ENCODE measurements around the gene UBE2L3. TPM values are rescaled to one million over a fixed set of nuclear protein-coding genes. Genes with fewer than 3 reads are reported as not detected.
"Not testable (repeated sequence)": the region's sequence is repeated elsewhere in the genome, so short reads cannot be mapped to it uniquely, and the experiment has no call there.

Gene UBE2L3
- total RNA-seq, 1 donor from 2014 or later = 62.4 TPM

DNA sequence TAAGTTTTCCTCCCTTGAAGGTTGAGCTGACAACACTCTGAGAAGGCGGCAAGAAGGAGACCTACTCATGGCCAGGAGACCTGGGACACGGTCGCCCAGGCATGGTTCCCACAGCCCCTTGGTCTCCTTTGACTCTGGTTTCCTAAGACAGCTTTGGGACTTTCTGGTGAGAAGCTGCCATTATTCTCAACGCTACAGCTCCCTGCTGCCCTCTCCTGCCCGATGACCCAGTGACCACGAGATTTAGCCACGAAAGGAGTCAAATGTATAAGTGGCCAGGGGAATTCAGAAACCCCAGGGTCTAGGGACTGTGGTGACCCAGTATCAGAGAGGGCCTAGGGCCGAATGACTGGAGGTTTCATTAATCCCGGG, 73.9 kb downstream of the UBE2L3 start:
- peaks cover 10% of the 10 kb centered on the region for H3K27me3 Mint-ChIP-seq (ENCODE audit: insufficient read depth)
- H3K4me3 Mint-ChIP-seq = peak overlapping the region; percentile 90
- H3K9me3 Mint-ChIP-seq = no peaks in the 10 kb centered on the region
- H3K4me1 Mint-ChIP-seq (ENCODE audit: low read depth) = peaks cover 33% of the 10 kb centered on the region
- peaks cover 17% of the 10 kb centered on the region for H3K36me3 Mint-ChIP-seq (ENCODE audit: low read depth)
- DNase-seq (ENCODE audit: low spot score) = no peak
- intact Hi-C loops (cut with micrococcal nuclease) = loop anchor here (5.0 kb wide), 1 partner anchor 639 kb away; the partner anchor contains the start of gene THAP7
- H3K27ac Mint-ChIP-seq = peak overlapping the region; percentile 94

DNA sequence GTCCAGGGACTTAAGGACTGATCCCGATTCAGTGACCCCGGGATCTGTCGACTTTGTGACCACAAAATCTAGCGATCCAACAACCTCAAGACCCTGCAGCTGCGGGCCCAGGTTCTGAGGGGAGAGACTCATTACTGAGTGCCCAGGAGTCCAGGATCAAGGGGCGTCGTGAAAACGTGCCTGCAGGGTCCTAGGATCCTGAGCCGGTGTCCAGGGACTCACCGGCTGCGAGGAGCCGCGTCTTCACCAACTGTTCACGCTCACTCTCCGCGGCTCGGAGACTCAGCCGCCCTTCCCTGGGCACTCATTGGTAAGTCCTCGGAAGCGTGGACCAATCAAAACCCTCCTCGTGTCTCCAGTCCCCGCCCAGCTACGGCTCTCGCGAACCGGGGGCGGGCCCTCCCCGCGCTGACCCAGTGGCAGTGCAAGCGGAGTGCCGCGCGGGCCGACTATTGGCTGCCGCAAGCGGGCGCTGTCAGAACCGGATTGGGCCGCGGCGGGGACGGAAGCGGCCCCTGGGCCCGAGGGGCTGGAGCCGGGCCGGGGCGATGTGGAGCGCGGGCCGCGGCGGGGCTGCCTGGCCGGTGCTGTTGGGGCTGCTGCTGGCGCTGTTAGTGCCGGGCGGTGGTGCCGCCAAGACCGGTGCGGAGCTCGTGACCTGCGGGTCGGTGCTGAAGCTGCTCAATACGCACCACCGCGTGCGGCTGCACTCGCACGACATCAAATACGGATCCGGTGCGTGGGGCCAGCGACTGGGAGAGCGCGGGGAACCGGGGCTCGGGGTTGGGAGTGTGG, 74.5 kb downstream of the UBE2L3 start, which contains the start of gene SDF2L1:
Gene SDF2L1, plus strand, starts transcription at position 514 of the 795 bp plus-strand sequence. Its CDS starts 35 bp downstream, at position 549.
- Mint-ChIP-seq H3K36me3 (ENCODE audit: low read depth) (peaks cover 21% of the 10 kb centered on the region), H3K27ac (peak within 1 kb of the TSS; percentile 94), H3K9me3 (no peaks in the 10 kb centered on the region), H3K4me1 (ENCODE audit: low read depth) (peaks cover 39% of the 10 kb centered on the region), H3K27me3 (ENCODE audit: insufficient read depth) (peaks cover 10% of the 10 kb centered on the region), H3K4me3 (peak within 1 kb of the TSS; percentile 90)
- intact Hi-C loops (cut with micrococcal nuclease) = loop anchor here (1.0 to 5.0 kb wide), 5 partner anchors 10 to 640 kb away; partner anchors contain the start of genes THAP7 and UBE2L3
- DNase-seq (ENCODE audit: low spot score) = peak; percentile 99

- Mint-ChIP-seq H3K9me3 (no peaks in the 10 kb centered on the region), H3K36me3 (ENCODE audit: low read depth) (peaks cover 21% of the 10 kb centered on the region), H3K4me1 (ENCODE audit: low read depth) (peaks cover 39% of the 10 kb centered on the region), H3K4me3 (peak overlapping the region; percentile 90), H3K27ac (peak overlapping the region; percentile 94), H3K27me3 (ENCODE audit: insufficient read depth) (peaks cover 10% of the 10 kb centered on the region)
- intact Hi-C loops (cut with micrococcal nuclease) = loop anchor here (1.0 to 5.0 kb wide), 5 partner anchors 9 to 641 kb away; partner anchors contain the start of genes THAP7 and UBE2L3
- peak; percentile 49 for DNase-seq (ENCODE audit: low spot score)
These were observed 75.3 kb downstream of the UBE2L3 start for GRCh38 chr22:21642584-21643448.

- intact Hi-C loops (cut with micrococcal nuclease) = loop anchor here (2.0 to 5.0 kb wide), 2 partner anchors 77 to 641 kb away; partner anchors contain the start of genes THAP7 and UBE2L3
- Mint-ChIP-seq H3K4me3 (peak overlapping the region; percentile 90), H3K4me1 (ENCODE audit: low read depth) (peaks cover 39% of the 10 kb centered on the region), H3K36me3 (ENCODE audit: low read depth) (peaks cover 23% of the 10 kb centered on the region), H3K27me3 (ENCODE audit: insufficient read depth) (peaks cover 10% of the 10 kb centered on the region), H3K9me3 (no peaks in the 10 kb centered on the region), H3K27ac (peak overlapping the region; percentile 25)
- DNase-seq (ENCODE audit: low spot score) = no peak
These were observed 76.2 kb downstream of the UBE2L3 start for GRCh38 chr22:21643533-21644357.

DNA sequence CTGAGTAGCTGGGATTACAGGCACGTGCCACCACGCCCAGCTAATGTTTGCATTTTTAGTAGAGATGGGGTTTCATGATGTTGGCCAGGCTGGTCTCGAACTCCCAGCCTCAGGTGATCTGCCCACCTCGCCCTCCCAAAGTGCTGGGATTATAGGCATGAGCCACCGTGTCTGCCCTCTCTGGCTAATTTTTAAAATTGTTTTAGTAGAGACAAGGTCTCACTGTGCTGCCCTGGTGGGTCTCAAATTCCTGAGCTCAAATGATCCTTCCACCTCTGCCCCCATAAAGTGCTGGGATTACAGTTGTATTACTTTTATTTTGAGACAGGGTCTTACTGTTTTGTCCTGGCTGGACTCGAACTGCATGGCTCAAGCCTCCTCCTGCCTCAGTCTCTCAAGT, 78.0 kb downstream of the UBE2L3 start:
- H3K4me3 Mint-ChIP-seq; H3K27me3 Mint-ChIP-seq (ENCODE audit: insufficient read depth); DNase-seq (ENCODE audit: low spot score); H3K9me3 Mint-ChIP-seq; H3K27ac Mint-ChIP-seq; intact Hi-C loops (cut with micrococcal nuclease): not testable (repeated sequence)
- H3K4me1 Mint-ChIP-seq (ENCODE audit: low read depth) = peaks cover 44% of the 10 kb centered on the region
- H3K36me3 Mint-ChIP-seq (ENCODE audit: low read depth) = peaks cover 30% of the 10 kb centered on the region

DNA sequence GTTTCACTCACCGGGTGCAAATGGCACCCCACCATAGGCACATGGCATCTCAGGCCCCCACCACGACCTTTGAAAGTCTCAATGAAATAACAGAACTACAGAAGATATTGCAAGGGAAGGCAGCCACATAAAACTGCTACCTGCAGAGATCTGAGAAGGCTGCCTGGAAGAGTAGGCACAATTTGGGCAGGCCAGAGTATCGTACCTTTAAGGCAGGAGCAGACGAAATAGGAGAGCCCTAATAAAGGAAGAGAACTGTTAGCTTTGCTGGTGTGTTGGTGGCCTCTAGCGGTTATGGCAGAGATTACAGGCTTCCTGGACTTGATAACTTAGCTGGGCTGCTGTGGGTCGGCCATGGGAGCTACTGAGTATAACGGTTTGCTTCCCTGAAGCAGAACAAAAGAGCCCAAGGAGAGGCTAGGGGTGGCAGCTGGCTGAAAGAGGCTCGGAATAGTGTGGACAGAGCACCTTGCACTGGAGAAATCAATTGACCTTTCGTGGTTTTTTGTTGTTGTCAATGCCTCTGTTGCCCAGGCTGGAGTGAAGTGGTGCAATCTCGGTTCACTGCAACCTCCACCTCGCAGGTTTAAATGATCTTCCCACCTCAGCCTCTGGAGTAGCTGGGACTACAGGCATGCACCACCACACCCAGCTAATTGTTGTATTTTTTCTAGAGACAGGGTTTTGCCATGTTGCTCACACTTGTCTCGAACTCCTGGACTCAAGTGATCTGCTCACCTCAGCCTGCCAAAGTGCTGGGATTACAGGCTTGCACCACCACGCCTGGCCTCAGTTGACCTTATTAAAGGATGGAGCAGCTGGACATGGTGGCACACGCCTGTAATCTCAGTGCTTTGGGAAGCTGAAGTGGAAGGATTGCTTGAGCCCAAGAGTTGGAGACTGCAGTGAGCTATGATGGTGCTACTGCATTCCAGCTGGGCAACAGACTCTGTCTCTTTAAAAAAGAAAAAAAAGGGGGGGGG, 79.4 kb downstream of the UBE2L3 start:
- Mint-ChIP-seq H3K27me3 (ENCODE audit: insufficient read depth) (no peaks in the 10 kb centered on the region), H3K27ac (peak overlapping the region; percentile 37)
- intact Hi-C loops (cut with micrococcal nuclease) = no loop called here

GRCh38 chr22:21650280-21650679, 82.8 kb downstream of the UBE2L3 start:
- H3K27ac Mint-ChIP-seq = no peak overlapping the region
- H3K36me3 Mint-ChIP-seq (ENCODE audit: low read depth) = peaks cover 19% of the 10 kb centered on the region
- no peaks in the 10 kb centered on the region for H3K9me3 Mint-ChIP-seq
- intact Hi-C loops (cut with micrococcal nuclease) = no loop called here
- H3K4me1 Mint-ChIP-seq (ENCODE audit: low read depth) = peaks cover 31% of the 10 kb centered on the region
- no peaks in the 10 kb centered on the region for H3K27me3 Mint-ChIP-seq (ENCODE audit: insufficient read depth)
- no peak for DNase-seq (ENCODE audit: low spot score)
- H3K4me3 Mint-ChIP-seq = peak overlapping the region; percentile 88

More for the DNA sequence above, 79.4 kb downstream of the UBE2L3 start:
- DNase-seq (ENCODE audit: low spot score) = peak; percentile 64
- H3K36me3 Mint-ChIP-seq (ENCODE audit: low read depth) = peaks cover 30% of the 10 kb centered on the region
- H3K9me3 Mint-ChIP-seq = no peaks in the 10 kb centered on the region
- no peak overlapping the region for H3K4me3 Mint-ChIP-seq
- peaks cover 42% of the 10 kb centered on the region for H3K4me1 Mint-ChIP-seq (ENCODE audit: low read depth)

GRCh38 chr22:21650823-21651520, 83.5 kb downstream of the UBE2L3 start:
- no peaks in the 10 kb centered on the region for H3K27me3 Mint-ChIP-seq (ENCODE audit: insufficient read depth)
- H3K4me3 Mint-ChIP-seq = peak overlapping the region; percentile 88
- no peak for DNase-seq (ENCODE audit: low spot score)
- peaks cover 17% of the 10 kb centered on the region for H3K36me3 Mint-ChIP-seq (ENCODE audit: low read depth)
- H3K4me1 Mint-ChIP-seq (ENCODE audit: low read depth) = peaks cover 31% of the 10 kb centered on the region
- intact Hi-C loops (cut with micrococcal nuclease) = no loop called here
- H3K9me3 Mint-ChIP-seq = no peaks in the 10 kb centered on the region
- peak overlapping the region; percentile 80 for H3K27ac Mint-ChIP-seq

- Mint-ChIP-seq H3K4me3 (peak overlapping the region; percentile 88), H3K9me3 (no peaks in the 10 kb centered on the region), H3K27me3 (ENCODE audit: insufficient read depth) (no peaks in the 10 kb centered on the region), H3K4me1 (ENCODE audit: low read depth) (peaks cover 33% of the 10 kb centered on the region), H3K36me3 (ENCODE audit: low read depth) (peaks cover 12% of the 10 kb centered on the region), H3K27ac (peak overlapping the region; percentile 80)
- intact Hi-C loops (cut with micrococcal nuclease) = loop anchor here (1.0 to 2.0 kb wide), 2 partner anchors 9 to 15 kb away; partner anchors contain the start of genes PPIL2 and SDF2L1
- no peak for DNase-seq (ENCODE audit: low spot score)
These were observed 84.1 kb downstream of the UBE2L3 start for GRCh38 chr22:21651521-21652009.

DNA sequence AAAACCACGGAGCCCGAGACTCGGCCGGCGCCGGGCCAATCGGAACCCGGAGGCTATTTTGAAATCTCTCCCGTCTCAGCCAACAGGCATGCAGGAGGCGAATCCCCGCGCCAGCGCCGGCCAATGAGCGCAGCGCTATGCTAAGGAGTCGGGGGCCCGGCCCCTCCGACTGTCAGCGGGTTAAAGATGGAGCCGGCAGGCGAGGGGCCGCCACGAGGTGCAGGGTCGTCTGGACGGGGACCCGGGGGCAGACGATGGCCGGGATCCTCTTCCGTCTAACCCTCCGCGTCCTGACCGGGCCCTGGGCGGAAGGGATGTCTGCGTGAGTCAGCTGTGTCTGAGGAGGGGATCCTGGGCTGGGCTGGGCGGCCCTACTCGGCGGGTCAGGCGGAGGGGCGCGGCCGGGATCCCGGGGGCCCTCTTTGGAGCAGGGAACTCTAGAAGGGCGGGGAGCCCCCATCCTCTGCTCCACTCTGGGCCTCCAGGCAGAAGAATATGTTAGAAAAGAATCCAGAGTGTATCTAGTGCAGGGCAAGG, 84.6 kb downstream of the UBE2L3 start:
- intact Hi-C loops (cut with micrococcal nuclease) = loop anchor here (1.0 to 2.0 kb wide), 2 partner anchors 10 to 15 kb away; partner anchors contain the start of genes PPIL2 and SDF2L1
- Mint-ChIP-seq H3K27me3 (ENCODE audit: insufficient read depth) (no peaks in the 10 kb centered on the region), H3K36me3 (ENCODE audit: low read depth) (peaks cover 8% of the 10 kb centered on the region)

More for the DNA sequence above, 84.6 kb downstream of the UBE2L3 start:
- Mint-ChIP-seq H3K4me3 (peak overlapping the region; percentile 88), H3K27ac (peak overlapping the region; percentile 80), H3K4me1 (ENCODE audit: low read depth) (peaks cover 34% of the 10 kb centered on the region), H3K9me3 (no peaks in the 10 kb centered on the region)
- DNase-seq (ENCODE audit: low spot score) = peak; percentile 88

All from activated T-helper 1 cell treated with anti-CD3 and anti-CD28 coated beads, Interleukin-12 subunit alpha, Interleukin-12 subunit beta, Interleukin-2, Interleukin-4 antibody, amounts not matched to agents 30 ng/mL and 10 ng/mL and 1 ng/mL, durations not matched to agents 14 hours and 24 hours and 36 hours (primary cell).